IMR-90 (cell line): ENCODE measurements around the gene EHMT1.

Experiments used
- CEBPB ChIP-seq: IDR thresholded peaks from 2 replicates; pipeline ENCODE4 v1.6.1; 2012; ENCODE audit warnings: low read depth, low read length, improper control_type of control experiment
- CTCF ChIP-seq: conservative IDR thresholded peaks from 2 replicates; pipeline ENCODE4 v1.5.1; 2012; ENCODE audit warnings: mild to moderate bottlenecking, low read depth, low read length, improper control_type of control experiment
- ELK1 ChIP-seq: fragments of 150-350 bp; IDR thresholded peaks from 2 replicates; pipeline ENCODE4 v1.6.1; 2016; ENCODE audit warnings: low read depth, mild to moderate bottlenecking, low read length, moderate library complexity, borderline replicate concordance
- FOS ChIP-seq: fragments of 150-350 bp; IDR thresholded peaks from 2 replicates; pipeline ENCODE4 v1.6.1; 2016; ENCODE audit warnings: low read depth, low read length
- MAFK ChIP-seq: IDR thresholded peaks from 2 replicates; pipeline ENCODE4 v1.6.1; 2012; ENCODE audit warnings: low read depth, low read length, improper control_type of control experiment
- POLR2A ChIP-seq: IDR thresholded peaks from 2 replicates; pipeline ENCODE4 v1.6.1; 2012; ENCODE audit warnings: mild to moderate bottlenecking, low read depth, low read length
- RCOR1 ChIP-seq: IDR thresholded peaks from 2 replicates; pipeline ENCODE4 v1.6.1; 2012; ENCODE audit warnings: mild to moderate bottlenecking, low read length, improper control_type of control experiment; ENCODE audit not compliant: insufficient replicate concordance
- RFX5 ChIP-seq: IDR thresholded peaks from 2 replicates; pipeline ENCODE4 v1.8.0; 2012; ENCODE audit warnings: low read depth, mild to moderate bottlenecking, low read length, moderate library complexity
- SMC3 ChIP-seq: fragments of 150-350 bp; IDR thresholded peaks from 2 replicates; pipeline ENCODE4 v1.6.1; 2016; ENCODE audit warnings: low read depth, mild to moderate bottlenecking, antibody characterized with exemption, low read length, moderate library complexity

GRCh38 chr9:137574192-137574591 is 44.6 kb upstream of the EHMT1 start:
- no peak for TF ChIP-seq CTCF
- TF ChIP-seq ELK1: no peak
- no peak for TF ChIP-seq POLR2A
- TF ChIP-seq RFX5: no peak
- TF ChIP-seq SMC3: no peak
- no peak for TF ChIP-seq CEBPB
- TF ChIP-seq RCOR1: no peak
- TF ChIP-seq FOS: no peak
- no peak for TF ChIP-seq MAFK
